H1 (cell line): Measurements from ENCODE around the gene SOX8. TPM values are rescaled to one million over a fixed set of nuclear protein-coding genes. Genes with fewer than 3 reads are reported as not detected.

Experiments
- CTCF ChIA-PET: fragments of 300-600 bp; sonication (Branson Sonifier 250); formaldehyde crosslinking; loops from one replicate; lab custom pipeline; 2021; ENCODE audit not compliant: partially characterized antibody; lab: Charles Lee
- POLR2A ChIA-PET: fragments of 300-600 bp; sonication (Branson Sonifier 250); formaldehyde crosslinking; loops from one replicate; lab custom pipeline; 2021; ENCODE audit warnings: inconsistent platforms; ENCODE audit not compliant: partially characterized antibody; lab: Charles Lee
- DNase-seq, 2 experiments: peaks; one replicate each; pipeline versions ENCODE4 v3.0.0 to v3.0.0-alpha.2; 2010 to 2022; ENCODE audit warnings: low spot score in 2 of 2, low read depth in 1 of 2, mixed read lengths in 1 of 2
- FAIRE-seq: peaks from 2 replicates; lab custom pipeline; 2011; peaks lifted over from hg19 to GRCh38; lab: Jason Lieb, UNC
- H2AFZ ChIP-seq: 2 replicates; pipeline ENCODE4 v1.8.1; 2012; ENCODE audit warnings: low read length, inconsistent platforms
- H2AK5ac ChIP-seq: 2 replicates; pipeline ENCODE4 v1.6.1; 2013; ENCODE audit warnings: low read depth, low read length
- H2BK120ac ChIP-seq: replicated peaks from 2 replicates; pipeline ENCODE3; 2013; ENCODE audit warnings: low read depth, low read length, inconsistent platforms
- H2BK12ac ChIP-seq: 2 replicates; pipeline ENCODE4 v1.6.1; 2013; ENCODE audit warnings: low read depth, low read length
- H2BK15ac ChIP-seq: 2 replicates; pipeline ENCODE4 v1.6.1; 2013; ENCODE audit warnings: low read length
- H2BK20ac ChIP-seq: 2 replicates; pipeline ENCODE4 v1.6.1; 2013; ENCODE audit warnings: low read length
- H2BK5ac ChIP-seq: 2 replicates; pipeline ENCODE4 v1.6.1; 2013; ENCODE audit warnings: low read depth, low read length
- H3K14ac ChIP-seq: 2 replicates; pipeline ENCODE4 v1.6.1; 2013; ENCODE audit warnings: inconsistent platforms; ENCODE audit not compliant: insufficient read length
- H3K18ac ChIP-seq: 2 replicates; pipeline ENCODE4 v1.6.1; 2013; ENCODE audit warnings: low read length; ENCODE audit errors: extremely low read depth
- H3K23ac ChIP-seq: 2 replicates; pipeline ENCODE4 v1.6.1; 2013; ENCODE audit warnings: inconsistent platforms; ENCODE audit not compliant: insufficient read length
- H3K23me2 ChIP-seq: 2 replicates; pipeline ENCODE4 v1.6.1; 2013; ENCODE audit warnings: low read depth, low read length
- H3K27ac ChIP-seq: 2 replicates; pipeline ENCODE4 v1.6.1; 2011; ENCODE audit warnings: low read depth, low read length, inconsistent platforms
- H3K27me3 ChIP-seq, 4 experiments: replicated peaks in 1 of 4; 1 replicate in 1 of 4; 2 replicates in 3 of 4; pipeline versions ENCODE4 v1.6.1 to v1.8.1; 2011 to 2013; ENCODE audit warnings: low read length in 3 of 4, mild to moderate bottlenecking in 3 of 4, inconsistent platforms in 2 of 4, mixed read lengths in 2 of 4, moderate library complexity in 1 of 4; ENCODE audit not compliant: control insufficient read depth in 3 of 4, insufficient read depth in 3 of 4; ENCODE audit errors: extremely low read depth in 1 of 4
- H3K36me3 ChIP-seq, 4 experiments: 2 replicates each; pipeline versions ENCODE4 v1.6.1 to v1.8.1; 2011 to 2013; ENCODE audit warnings: mild to moderate bottlenecking in 4 of 4, low read length in 3 of 4, moderate library complexity in 2 of 4, control low read depth in 1 of 4, inconsistent platforms in 1 of 4; ENCODE audit not compliant: insufficient read depth in 4 of 4, control insufficient read depth in 2 of 4
- H3K4ac ChIP-seq: replicated peaks from 2 replicates; pipeline ENCODE3; 2013; ENCODE audit warnings: low read length, low read depth, mixed read lengths, inconsistent platforms; ENCODE audit not compliant: insufficient read length
- H3K4me1 ChIP-seq, 4 experiments: replicated peaks in 1 of 4; 1 replicate in 1 of 4; 2 replicates in 3 of 4; pipeline versions ENCODE4 v1.6.1 to v1.8.1; 2011 to 2013; ENCODE audit warnings: low read length in 3 of 4, inconsistent platforms in 2 of 4, mixed read lengths in 1 of 4; ENCODE audit not compliant: insufficient read depth in 4 of 4, control insufficient read depth in 3 of 4
- H3K4me2 ChIP-seq, 2 experiments: 2 replicates each; pipeline versions ENCODE4 v1.6.1 to v1.8.1; 2011 to 2013; ENCODE audit warnings: low read depth in 2 of 2, low read length in 2 of 2, control low read depth in 1 of 2, inconsistent platforms in 1 of 2, mild to moderate bottlenecking in 1 of 2; ENCODE audit not compliant: insufficient read depth in 1 of 2
- H3K4me3 ChIP-seq, 4 experiments: fragments of 200-600, 300-600 bp in 1 of 4; sonication (generic), shearing (Covaris generic), sonication (Bioruptor Twin) in 1 of 4; 2 replicates each; pipeline versions ENCODE4 v1.5.1 to v1.8.1; 2011 to 2016; ENCODE audit warnings: low read length in 4 of 4, low read depth in 3 of 4, control low read depth in 2 of 4, inconsistent platforms in 2 of 4, mild to moderate bottlenecking in 2 of 4, mixed read lengths in 1 of 4, moderate library complexity in 1 of 4; ENCODE audit not compliant: insufficient read depth in 2 of 4; ENCODE audit errors: extremely low read depth in 1 of 4
- H3K56ac ChIP-seq: replicated peaks from 2 replicates; pipeline ENCODE3; 2013; ENCODE audit warnings: low read depth, mild to moderate bottlenecking, mixed read lengths, low read length, inconsistent platforms; ENCODE audit not compliant: insufficient read length
- H3K79me1 ChIP-seq: 2 replicates; pipeline ENCODE4 v1.6.1; 2013; ENCODE audit warnings: low read depth, low read length, control low read depth
- H3K79me2 ChIP-seq, 2 experiments: 2 replicates each; pipeline versions ENCODE4 v1.6.1 to v1.8.1; 2012 to 2013; ENCODE audit warnings: low read length in 2 of 2, mild to moderate bottlenecking in 2 of 2, inconsistent platforms in 1 of 2; ENCODE audit not compliant: insufficient read depth in 2 of 2, control insufficient read depth in 1 of 2
- H3K9ac ChIP-seq, 4 experiments: replicated peaks in 1 of 4; 1 replicate in 1 of 4; 2 replicates in 3 of 4; pipeline versions ENCODE4 v1.6.1 to v1.8.1; 2011 to 2013; ENCODE audit warnings: low read depth in 3 of 4, low read length in 3 of 4, control low read depth in 2 of 4, mild to moderate bottlenecking in 2 of 4, moderate library complexity in 2 of 4, inconsistent platforms in 1 of 4; ENCODE audit errors: extremely low read depth in 1 of 4
- H3K9me3 ChIP-seq, 2 experiments: 2 replicates each; pipeline versions ENCODE4 v1.6.1 to v1.8.1; 2012 to 2013; ENCODE audit warnings: mild to moderate bottlenecking in 2 of 2, moderate library complexity in 2 of 2, control low read depth in 1 of 2, inconsistent platforms in 1 of 2, low read depth in 1 of 2, low read length in 1 of 2, mixed read lengths in 1 of 2; ENCODE audit not compliant: insufficient read depth in 2 of 2
- H4K20me1 ChIP-seq, 2 experiments: replicated peaks in 1 of 2; 2 replicates each; pipeline versions ENCODE3 to v1.8.1; 2011 to 2013; ENCODE audit warnings: inconsistent platforms in 2 of 2, low read length in 2 of 2, mild to moderate bottlenecking in 1 of 2; ENCODE audit not compliant: insufficient read depth in 2 of 2, control insufficient read depth in 1 of 2
- H4K5ac ChIP-seq: 2 replicates; pipeline ENCODE4 v1.6.1; 2013; ENCODE audit warnings: low read length, low read depth, mixed read lengths, inconsistent platforms; ENCODE audit not compliant: insufficient read length
- H4K8ac ChIP-seq: 2 replicates; pipeline ENCODE4 v1.8.0; 2013; ENCODE audit warnings: mild to moderate bottlenecking, moderate library complexity, low read length, inconsistent platforms; ENCODE audit not compliant: insufficient read depth; ENCODE audit errors: extremely low read depth
- H4K91ac ChIP-seq: replicated peaks from 2 replicates; pipeline ENCODE3; 2013; ENCODE audit warnings: low read length, mixed read lengths, inconsistent platforms; ENCODE audit not compliant: insufficient read length
- BCL11A ChIP-seq, 2 experiments: IDR thresholded peaks; one replicate each; pipeline ENCODE4 v1.6.1; 2011; ENCODE audit warnings: low read depth in 2 of 2, low read length in 2 of 2, mild to moderate bottlenecking in 2 of 2
- CBX8 ChIP-seq: fragments of 300-800, 300-1000 bp; sonication (generic); IDR thresholded peaks from 2 replicates; pipeline ENCODE4 v1.7.1; 2016; ENCODE audit warnings: low read depth, low read length, borderline replicate concordance
- CREB1 ChIP-seq: IDR thresholded peaks from 2 replicates; pipeline ENCODE4 v1.6.1; 2012; ENCODE audit warnings: inconsistent platforms
- CTCF ChIP-seq, 3 experiments: IDR thresholded peaks; 1 replicate in 2 of 3; 2 replicates in 1 of 3; pipeline versions ENCODE4 v1.5.1 to v1.6.1; 2011; ENCODE audit warnings: low read length in 3 of 3, mild to moderate bottlenecking in 3 of 3, inconsistent platforms in 2 of 3, low read depth in 1 of 3, moderate library complexity in 1 of 3; ENCODE audit not compliant: insufficient read depth in 1 of 3; ENCODE audit errors: control extremely low read depth in 1 of 3
- PHF8 ChIP-seq: fragments of 200-600 bp; sonication (generic); conservative IDR thresholded peaks from 2 replicates; pipeline ENCODE4 v1.7.1; 2012; ENCODE audit warnings: low read depth, mild to moderate bottlenecking, inconsistent platforms, low read length, moderate library complexity
- RNF2 ChIP-seq: fragments of 200-900, 300-1000 bp; sonication (generic); IDR thresholded peaks from 2 replicates; pipeline ENCODE4 v1.7.1; 2016; ENCODE audit warnings: borderline replicate concordance, low read depth, mild to moderate bottlenecking, antibody characterized with exemption, low read length; ENCODE audit not compliant: poor library complexity, severe bottlenecking; ENCODE audit errors: missing control alignments
- TAF1 ChIP-seq: IDR thresholded peaks from 2 replicates; pipeline ENCODE4 v1.6.1; 2011; ENCODE audit warnings: mild to moderate bottlenecking, low read depth, low read length
- WGBS, 2 experiments: shearing (Covaris generic) in 1 of 2; methylation state at CpG; one replicate each; pipeline versions ENCODE4 v1.1.6 to v1.1.7; 2013 to 2015; ENCODE audit warnings: low lambda C conversion rate in 2 of 2, mixed read lengths in 2 of 2, inconsistent platforms in 1 of 2, low coverage in 1 of 2, missing lambda C conversion rate in 1 of 2; ENCODE audit not compliant: insufficient replicate concordance in 2 of 2, insufficient coverage in 1 of 2, insufficient read length in 1 of 2; ENCODE audit errors: extremely low coverage in 1 of 2, missing lambda C conversion rate in 1 of 2; 5-methylcytosine and 5-hydroxymethylcytosine counted together
- polyA plus RNA-seq, 7 experiments: library from polyadenylated mRNA; depleted of rRNA in 3 of 7; stranded (reverse) in 5 of 7; unstranded in 2 of 7; fragments of >200 nt in 5 of 7; fragments of 200-250 nt in 2 of 7; gene quantifications; 1 replicate in 5 of 7; 2 replicates in 1 of 7; 4 replicates in 1 of 7; pipeline versions ENCODE4 v1.2.1 to v1.2.3, GENCODE V29; 2011 to 2013; ENCODE audit warnings: missing spikeins in 2 of 7, mixed read lengths in 2 of 7
- total RNA-seq: library from RNA; stranded (reverse); fragmentation: NEBNext Ultra II Directional; extraction: Animal tissue kit (Norgen Biotek cat#: 25700); gene quantifications from 2 replicates; pipeline ENCODE4 v1.2.1, GENCODE V29; 2021

Gene SOX8
- total and polyA plus RNA-seq, 2 of the 8 experiments (the other 6 are each of a cell fraction or from before 2014, with no cell fraction given), result 2.2 to 5.7 TPM

- Histone ChIP-seq H4K5ac (no peak overlapping the region), H3K14ac (no peak overlapping the region), H3K4me3 (no peak overlapping the region), H3K27ac (no peak overlapping the region), H3K36me3 (no peaks in the 10 kb centered on the region), H2BK15ac (no peak overlapping the region), H4K20me1 (peaks cover 0 to 4% of the 10 kb centered on the region in 2 experiments), H3K23ac (no peak overlapping the region), H3K23me2 (no peaks in the 10 kb centered on the region), H4K91ac (no peak overlapping the region), H3K27me3 (no peaks in the 10 kb centered on the region), H2AFZ (no peak overlapping the region), H3K9me3 (peaks cover 0 to 16% of the 10 kb centered on the region in 2 experiments; a peak in 1 of 4 replicates), H2BK5ac (no peak overlapping the region), H2BK12ac (no peak overlapping the region), H2BK120ac (no peak overlapping the region), H2BK20ac (no peak overlapping the region), H3K4me2 (no peak overlapping the region), H3K79me1 (no peaks in the 10 kb centered on the region), H3K56ac (no peak overlapping the region), H3K9ac (no peak overlapping the region), H4K8ac (no peak overlapping the region), H3K4me1 (no peaks in the 10 kb centered on the region), H3K18ac (no peak overlapping the region), H2AK5ac (no peak overlapping the region), H3K79me2 (no peaks in the 10 kb centered on the region), H3K4ac (no peak overlapping the region)
- CTCF ChIA-PET, result interaction anchor here (0.6 to 1.0 kb wide), 2 partner anchors 40 to 96 kb away, joined by 3 read pairs; no protein-coding TSS in a partner anchor
- TF ChIP-seq CBX8 (no peak), CREB1 (no peak), RNF2 (no peak), PHF8 (no peak), BCL11A (IDR thresholded peaks at IDR 0.05; ENCODE audit: low read depth in 2 of 2, low read length in 2 of 2) (no peak), TAF1 (no peak), CTCF (IDR thresholded peaks at IDR 0.05; ENCODE audit: control extremely low read depth in 1 of 3, insufficient read depth in 1 of 3, low read depth in 1 of 3, low read length in 3 of 3) (no peak)
- POLR2A ChIA-PET, result no interaction called here
- 92% methylated on average over 21 of the region's 24 CpGs; no CpG with 5 or more reads in 1 of the 2 experiments for WGBS, 2 experiments
- DNase-seq, result no peak
- FAIRE-seq, result no peak
These were observed 22.1 kb upstream of the SOX8 start for GRCh38 chr16:959232-960040.
